ENCODE measurements around the gene SRCIN1. TPM values are rescaled to one million over a fixed set of nuclear protein-coding genes. Genes with fewer than 3 reads are reported as not detected.

Gene SRCIN1
- total RNA-seq, 3 donors from 2014 or later: 2.3 to 7.0 (median 2.5) TPM

DNA sequence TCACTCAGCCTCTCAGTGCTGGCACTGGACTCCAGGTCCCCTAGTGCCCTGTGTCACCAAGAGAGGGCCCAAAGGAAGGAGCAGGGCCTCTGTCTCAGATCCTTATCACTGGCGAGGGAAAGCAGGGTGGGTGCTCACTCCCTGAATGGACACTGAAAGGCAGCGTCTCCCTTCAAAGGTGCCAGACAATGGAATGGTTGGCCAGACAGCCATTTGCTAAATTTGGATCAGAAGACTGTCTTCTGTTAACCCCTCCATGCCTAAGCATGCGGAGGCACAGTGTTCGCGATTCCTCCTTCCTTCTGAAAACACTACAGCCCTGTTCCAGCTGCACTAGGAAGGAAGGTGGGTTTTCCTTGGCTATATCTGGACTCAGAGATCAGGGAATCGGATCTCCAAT lies 48.4 kb downstream of the SRCIN1 start:
- DNase-seq: no peak
- peaks cover 28% of the 10 kb centered on the region for H3K4me1 ChIP-seq (ENCODE audit: low read depth)
- intact Hi-C loops (cut with DNase I, micrococcal nuclease): loop anchor here (5.0 to 10.0 kb wide), 2 partner anchors 107 to 110 kb away; no protein-coding TSS in a partner anchor

DNA sequence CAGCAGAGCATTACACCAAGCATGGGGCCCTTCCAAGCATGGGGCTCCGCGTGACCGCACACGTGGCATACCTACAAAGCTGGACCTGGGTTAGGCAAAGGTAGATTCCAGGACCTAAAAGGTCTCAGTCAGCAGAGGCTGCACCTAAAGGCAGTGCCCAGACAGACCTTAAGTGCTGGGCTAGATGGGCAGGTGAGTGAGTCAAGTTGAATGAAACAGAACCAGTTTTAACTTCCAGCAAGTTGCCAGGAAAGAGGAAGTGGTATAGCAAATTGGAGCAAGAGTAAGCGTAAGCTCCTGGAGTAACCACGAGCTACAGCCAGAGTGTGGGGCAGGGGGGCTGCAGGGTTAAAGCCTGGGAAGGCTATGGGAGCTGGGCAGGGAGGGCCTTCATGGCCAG lies 49.5 kb downstream of the SRCIN1 start:
- Histone ChIP-seq H3K36me3 (ENCODE audit: low read depth) (no peaks in the 10 kb centered on the region), H3K9me3 (no peaks in the 10 kb centered on the region), H3K4me1 (ENCODE audit: low read depth) (peaks cover 28% of the 10 kb centered on the region), H3K4me3 (no peak overlapping the region)
- DNase-seq (no peak), ATAC-seq (no peak)
- intact Hi-C loops (cut with DNase I, micrococcal nuclease): loop anchor here (5.0 to 10.0 kb wide), 2 partner anchors 109 to 111 kb away; no protein-coding TSS in a partner anchor
- TF ChIP-seq, protein P1, sequence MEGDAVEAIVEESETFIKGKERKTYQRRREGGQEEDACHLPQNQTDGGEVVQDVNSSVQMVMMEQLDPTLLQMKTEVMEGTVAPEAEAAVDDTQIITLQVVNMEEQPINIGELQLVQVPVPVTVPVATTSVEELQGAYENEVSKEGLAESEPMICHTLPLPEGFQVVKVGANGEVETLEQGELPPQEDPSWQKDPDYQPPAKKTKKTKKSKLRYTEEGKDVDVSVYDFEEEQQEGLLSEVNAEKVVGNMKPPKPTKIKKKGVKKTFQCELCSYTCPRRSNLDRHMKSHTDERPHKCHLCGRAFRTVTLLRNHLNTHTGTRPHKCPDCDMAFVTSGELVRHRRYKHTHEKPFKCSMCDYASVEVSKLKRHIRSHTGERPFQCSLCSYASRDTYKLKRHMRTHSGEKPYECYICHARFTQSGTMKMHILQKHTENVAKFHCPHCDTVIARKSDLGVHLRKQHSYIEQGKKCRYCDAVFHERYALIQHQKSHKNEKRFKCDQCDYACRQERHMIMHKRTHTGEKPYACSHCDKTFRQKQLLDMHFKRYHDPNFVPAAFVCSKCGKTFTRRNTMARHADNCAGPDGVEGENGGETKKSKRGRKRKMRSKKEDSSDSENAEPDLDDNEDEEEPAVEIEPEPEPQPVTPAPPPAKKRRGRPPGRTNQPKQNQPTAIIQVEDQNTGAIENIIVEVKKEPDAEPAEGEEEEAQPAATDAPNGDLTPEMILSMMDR (IDR thresholded peaks at IDR 0.05): no peak

More for the DNA sequence above, 48.4 kb downstream of the SRCIN1 start:
- TF ChIP-seq, protein P1 (IDR thresholded peaks at IDR 0.05): no peak
- no peak for ATAC-seq
- H3K4me3 ChIP-seq: no peak overlapping the region
- H3K9me3 ChIP-seq: no peaks in the 10 kb centered on the region
- no peaks in the 10 kb centered on the region for H3K36me3 ChIP-seq (ENCODE audit: low read depth)

DNA sequence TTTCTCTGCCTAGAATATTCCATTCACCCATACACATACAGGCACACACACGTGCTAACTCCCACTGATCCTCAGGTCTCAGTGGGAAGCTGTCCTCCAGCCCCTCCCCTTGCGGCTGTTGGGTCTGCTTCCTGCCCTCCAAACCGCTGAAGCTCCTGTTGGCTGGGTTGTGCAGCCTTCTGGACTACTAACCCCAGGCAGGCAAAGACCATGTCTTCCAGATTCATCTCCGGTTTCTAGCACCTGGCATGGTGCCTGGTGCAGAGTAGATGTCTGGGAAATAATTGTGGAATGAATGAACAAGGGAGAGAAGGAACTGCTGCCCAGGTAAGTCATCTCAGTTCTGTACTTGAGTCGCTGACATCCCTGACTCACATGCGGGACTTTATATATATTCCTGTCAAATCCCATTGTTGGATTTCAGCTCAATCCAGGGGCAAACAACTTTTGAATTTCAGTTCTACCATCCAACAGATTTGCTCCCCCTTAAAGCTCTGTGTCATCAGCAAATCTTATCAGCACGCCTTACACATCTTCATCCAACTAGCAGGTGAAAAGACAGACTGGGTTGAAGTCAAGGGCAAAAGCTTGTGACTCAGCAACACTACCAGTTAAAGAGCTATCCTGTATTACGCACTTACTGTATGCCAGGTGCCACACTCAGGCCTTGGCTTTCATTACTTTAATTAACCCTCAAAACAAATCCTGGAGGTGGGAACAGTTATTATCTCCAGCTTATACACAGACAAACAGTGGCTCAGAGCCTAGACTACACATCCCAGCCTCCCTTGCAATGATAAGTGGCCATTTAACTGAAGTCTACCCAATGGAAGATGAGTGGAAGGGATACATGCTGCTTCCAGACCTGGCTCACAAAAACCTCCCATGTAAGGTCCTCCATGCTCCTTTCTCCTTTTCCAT lies 51.1 kb downstream of the SRCIN1 start:
- no peaks in the 10 kb centered on the region for H3K36me3 ChIP-seq (ENCODE audit: low read depth)
- intact Hi-C loops (cut with DNase I, micrococcal nuclease): loop anchor here (5.0 to 10.0 kb wide), 2 partner anchors 110 to 113 kb away; no protein-coding TSS in a partner anchor
- H3K9me3 ChIP-seq: no peaks in the 10 kb centered on the region
- H3K4me1 ChIP-seq (ENCODE audit: low read depth): peaks cover 23% of the 10 kb centered on the region
- TF ChIP-seq, protein P1 (IDR thresholded peaks at IDR 0.05): no peak
- H3K4me3 ChIP-seq: no peak overlapping the region
- DNase-seq: no peak
- ATAC-seq: no peak

DNA sequence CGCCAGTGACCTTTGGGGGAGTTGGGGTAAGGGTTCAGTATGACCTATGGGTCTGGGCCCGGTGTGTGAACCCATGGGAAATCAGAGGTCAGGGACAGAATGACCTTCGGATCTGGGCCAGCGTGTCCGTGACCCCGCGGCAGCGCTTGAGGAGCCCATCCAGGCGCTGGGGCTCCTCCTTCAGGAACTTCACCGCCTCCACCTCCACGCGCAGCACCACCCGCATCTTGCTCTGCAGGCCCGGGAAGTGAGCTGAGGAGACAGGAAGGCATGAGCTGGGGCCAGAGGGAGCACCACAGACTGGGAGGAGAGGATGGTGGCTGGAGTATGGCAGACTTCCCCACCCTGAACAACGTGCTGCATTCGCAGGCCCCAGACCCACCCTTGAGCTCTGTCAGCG lies 53.4 kb downstream of the SRCIN1 start:
- intact Hi-C loops (cut with DNase I, micrococcal nuclease): loop anchor here in 1 of 2 donors (10.0 kb wide), 1 partner anchor 112 kb away; no protein-coding TSS in a partner anchor
- H3K4me3 ChIP-seq: no peak overlapping the region
- H3K9me3 ChIP-seq: no peaks in the 10 kb centered on the region
- TF ChIP-seq, protein P1 (IDR thresholded peaks at IDR 0.05): no peak
- H3K4me1 ChIP-seq (ENCODE audit: low read depth): peaks cover under 1% of the 10 kb centered on the region
- no peaks in the 10 kb centered on the region for H3K36me3 ChIP-seq (ENCODE audit: low read depth)
- ATAC-seq (no peak), DNase-seq (no peak)

DNA sequence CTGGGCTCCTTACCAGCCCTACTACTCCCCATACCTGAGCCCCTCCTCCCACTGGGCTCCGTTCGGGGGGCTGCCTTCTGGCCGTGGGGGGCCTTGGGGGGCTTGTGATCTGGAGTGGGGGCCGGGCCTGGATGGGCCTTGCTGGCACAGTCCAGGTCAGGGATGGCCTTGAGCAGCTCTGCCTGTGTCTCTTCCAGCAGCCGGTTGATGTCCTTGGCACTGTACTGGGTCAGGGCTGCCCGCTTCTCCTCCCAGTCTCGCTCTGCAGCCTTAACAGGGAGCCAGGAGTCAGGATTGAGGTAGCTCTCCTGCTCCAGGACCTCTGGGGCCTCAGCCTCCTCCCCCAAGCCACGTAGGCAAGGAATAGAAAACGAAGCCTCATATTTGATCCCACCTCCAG lies 54.6 kb downstream of the SRCIN1 start:
- DNase-seq (no peak), ATAC-seq (no peak)
- H3K4me3 ChIP-seq: no peak overlapping the region
- intact Hi-C loops (cut with DNase I, micrococcal nuclease): loop anchor here in 1 of 2 donors (10.0 kb wide), 1 partner anchor 114 kb away; no protein-coding TSS in a partner anchor
- no peaks in the 10 kb centered on the region for H3K9me3 ChIP-seq
- TF ChIP-seq, protein P1 (IDR thresholded peaks at IDR 0.05): no peak
- no peaks in the 10 kb centered on the region for H3K4me1 ChIP-seq (ENCODE audit: low read depth)
- no peaks in the 10 kb centered on the region for H3K36me3 ChIP-seq (ENCODE audit: low read depth)
